ENCODE measurements around the gene TCP1.
A peak's percentile ranks its signal among the peaks of the same experiment; 100 is the strongest.
"Not testable (repeated sequence)": the region's sequence is repeated elsewhere in the genome, so short reads cannot be mapped to it uniquely, and the experiment has no call there.

The TCP1 gene

DNA sequence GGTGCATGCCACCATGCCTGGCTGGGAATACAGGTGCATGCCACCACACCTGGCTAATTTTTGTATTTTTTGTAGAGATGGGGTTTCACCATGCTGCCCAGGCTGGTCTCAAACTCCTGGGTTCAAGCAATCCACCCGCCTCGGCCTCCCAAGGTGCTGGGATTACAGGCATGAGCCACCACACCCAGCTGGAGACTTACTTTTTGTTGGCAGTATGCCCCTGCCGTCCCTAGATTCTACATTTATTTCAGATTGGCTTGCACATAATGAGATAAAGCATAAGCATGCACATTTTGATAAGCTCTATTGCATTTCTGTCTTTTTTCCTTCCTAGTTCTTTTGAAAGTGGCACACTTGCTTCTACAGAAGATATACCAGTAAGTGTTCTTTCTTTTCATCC lies 27.4 kb upstream of the TCP1 start:
- DNase-seq, result not testable (repeated sequence)

DNA sequence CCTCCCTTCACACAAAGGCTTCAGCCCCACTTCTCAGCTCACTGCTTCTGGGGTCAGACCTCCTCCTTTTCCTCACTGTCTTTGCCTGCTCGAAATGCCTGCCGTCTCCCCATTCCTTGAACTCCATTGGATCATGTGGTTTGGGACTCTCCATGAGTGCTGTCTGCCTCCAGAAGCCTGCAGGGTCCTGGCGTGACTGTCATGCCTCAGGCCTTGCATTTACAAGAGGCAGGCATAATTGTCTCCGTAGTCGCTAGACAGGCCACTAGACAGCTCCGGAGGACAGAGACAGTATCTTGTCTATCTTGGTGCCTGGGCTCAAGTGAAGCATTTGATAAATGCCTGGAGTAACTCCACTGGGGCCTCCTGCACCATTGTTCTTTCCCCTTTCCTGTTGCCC lies 26.0 kb upstream of the TCP1 start:
- DNase-seq, result no peak

DNA sequence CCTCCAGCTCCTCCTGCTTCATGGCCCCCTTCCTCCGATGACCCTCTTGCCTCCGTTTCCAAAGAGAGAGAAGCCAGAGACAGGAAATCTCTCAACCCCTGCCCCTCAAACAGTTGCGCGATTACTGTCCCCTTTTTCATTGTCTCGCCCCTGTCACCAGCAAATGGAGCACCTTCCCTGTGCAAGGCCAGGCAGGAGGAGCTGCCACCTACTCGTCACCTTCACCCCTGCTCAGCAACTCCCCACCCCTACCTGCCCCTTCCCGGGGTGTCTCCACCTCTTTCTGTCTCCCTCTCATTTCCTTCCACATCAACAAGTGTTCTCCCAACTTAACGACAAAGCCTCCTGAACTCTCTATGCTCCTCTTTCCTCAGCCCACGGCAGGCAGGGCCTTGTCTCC lies 24.4 kb upstream of the TCP1 start:
- DNase-seq, result no peak

DNA sequence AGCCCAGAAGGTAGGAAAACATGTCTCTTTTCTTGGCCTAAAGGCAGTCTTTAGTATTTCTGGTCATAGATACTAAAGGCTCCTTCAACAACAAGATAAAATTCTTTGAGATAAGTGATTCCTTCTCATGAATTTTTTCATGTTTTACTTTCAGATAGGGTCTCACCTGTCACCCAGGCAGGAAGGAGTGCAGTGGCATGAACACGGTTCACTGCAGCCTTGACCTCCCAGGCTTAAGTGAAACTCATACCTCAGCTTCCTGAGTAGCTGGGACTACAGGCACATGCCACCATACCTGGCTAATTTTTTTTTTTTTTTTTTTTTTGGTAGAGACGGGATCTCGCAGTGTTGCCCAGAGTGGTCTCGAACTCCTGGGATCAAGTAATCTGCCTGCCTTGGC lies 19.7 kb upstream of the TCP1 start:
- DNase-seq, result no peak

DNA sequence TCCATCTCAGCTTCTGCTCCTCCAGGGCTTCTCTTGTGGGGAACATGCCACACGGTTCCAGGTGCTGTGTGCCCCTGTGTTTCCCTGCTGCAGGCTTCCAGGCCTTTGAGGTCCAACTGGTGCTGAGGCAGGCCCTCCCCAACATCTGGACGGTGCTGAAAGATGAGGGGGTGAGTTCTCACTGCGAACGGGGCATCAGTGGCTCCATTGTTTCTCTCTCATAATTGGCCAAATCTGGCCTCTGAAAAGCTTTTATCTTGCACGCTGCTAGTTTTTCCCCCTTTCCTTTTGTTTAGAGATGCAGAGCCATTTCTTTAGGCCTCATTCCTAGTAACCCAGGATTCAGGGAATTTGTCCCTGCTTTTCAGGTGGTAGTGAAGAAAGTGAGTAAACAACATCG lies 19.2 kb upstream of the TCP1 start:
- DNase-seq, result no peak

DNA sequence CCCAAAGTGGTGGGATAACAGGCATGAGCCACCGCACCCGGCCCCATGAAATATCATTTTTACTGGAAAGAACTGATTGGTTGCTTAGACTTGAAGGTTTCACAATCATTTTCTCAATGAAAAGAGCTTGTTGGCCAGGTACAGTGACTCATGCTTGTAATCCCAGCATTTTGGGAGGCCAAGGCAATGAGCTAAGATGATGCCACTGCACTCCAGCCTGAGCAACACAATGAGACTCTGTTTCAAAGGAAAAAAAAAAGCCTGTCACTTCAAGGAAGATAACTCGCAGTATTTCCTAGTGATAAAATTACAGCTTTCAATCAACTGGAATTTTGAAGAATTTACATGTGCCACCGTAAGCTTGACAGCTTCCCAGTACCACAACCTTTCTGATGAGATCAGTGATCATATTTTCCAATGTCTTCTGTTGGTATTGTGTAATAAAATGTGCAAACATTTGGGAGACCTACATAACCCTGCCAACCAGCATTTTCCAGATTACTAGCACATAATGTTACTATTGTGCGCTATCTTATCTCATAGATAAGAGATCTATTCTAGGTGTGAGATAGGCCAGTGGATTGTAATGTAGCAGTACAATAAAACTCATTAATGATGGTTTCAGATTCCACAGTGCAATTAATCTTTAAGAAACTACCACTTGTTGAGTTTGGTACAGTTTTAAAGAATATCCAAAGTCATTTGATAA lies 17.9 kb upstream of the TCP1 start:
- no peak for DNase-seq

DNA sequence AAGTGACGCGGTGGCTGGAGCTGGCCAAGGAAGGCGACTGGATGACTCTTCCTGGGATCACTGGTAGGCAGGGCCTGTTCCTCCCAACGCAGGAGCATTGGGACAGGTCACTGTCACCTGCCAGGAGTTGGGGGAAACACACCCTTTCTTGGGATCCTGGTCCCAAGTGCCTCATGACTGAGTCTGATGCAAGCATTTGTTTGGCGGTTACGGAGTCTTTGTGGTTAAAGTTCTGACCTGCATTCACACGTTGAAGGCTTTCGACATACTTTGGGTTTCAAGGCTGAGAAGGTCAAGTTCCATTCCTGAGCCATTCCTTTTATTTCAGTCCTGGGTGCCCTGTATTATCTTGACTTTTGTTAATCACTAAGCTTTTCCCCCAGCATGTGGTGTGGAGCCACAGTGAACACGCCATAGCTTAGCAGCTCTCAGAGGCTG lies 16.6 kb upstream of the TCP1 start:
- no peak for DNase-seq

DNA sequence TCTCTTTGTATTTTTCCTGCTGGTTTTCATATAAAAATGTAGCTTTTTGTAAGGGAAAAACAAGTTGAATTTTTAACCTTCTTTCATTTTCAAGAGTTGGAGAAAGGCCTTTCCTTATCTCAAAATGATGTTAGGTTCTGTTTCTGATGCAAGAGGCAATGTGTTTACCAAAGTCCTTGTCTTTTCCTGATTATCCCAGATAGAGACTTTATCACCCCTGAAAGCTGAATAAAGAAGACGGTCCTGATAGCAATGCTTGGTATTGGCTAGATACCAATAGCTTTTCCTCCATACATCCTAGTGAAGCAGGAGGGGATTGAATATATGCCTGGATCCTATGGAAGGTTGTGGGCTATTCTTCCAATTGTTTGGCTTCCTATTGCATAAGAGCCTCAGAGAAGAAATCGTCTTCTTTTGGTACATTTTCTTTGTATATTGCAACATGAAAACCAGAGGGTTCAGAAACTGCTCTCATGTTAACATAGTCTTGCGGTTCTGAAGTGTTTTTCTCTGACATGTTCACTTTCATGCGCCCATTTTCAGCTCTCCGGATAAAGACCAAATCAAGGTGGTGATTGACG lies 16.1 kb upstream of the TCP1 start:
- no peak for DNase-seq

DNA sequence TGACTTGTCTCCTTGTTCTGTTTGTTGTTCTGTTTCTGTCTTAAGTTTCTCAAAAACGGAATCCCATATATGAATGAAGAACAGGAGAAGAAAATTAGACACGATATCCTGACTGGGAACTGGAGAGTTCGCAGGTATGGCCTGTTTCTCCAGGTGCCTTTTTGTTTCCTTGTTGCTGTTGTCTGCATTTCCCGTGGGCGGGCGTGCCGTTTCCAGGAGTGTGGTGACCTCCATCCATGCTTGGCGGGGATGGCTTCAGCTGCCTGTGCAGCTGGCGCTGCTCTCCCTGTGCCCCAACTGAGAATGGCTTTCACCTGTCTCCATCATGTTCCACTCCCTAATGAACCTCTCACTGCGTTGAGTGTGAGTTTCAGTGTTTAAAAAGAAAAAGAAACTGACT lies 15.1 kb upstream of the TCP1 start:
- no peak for DNase-seq

DNA sequence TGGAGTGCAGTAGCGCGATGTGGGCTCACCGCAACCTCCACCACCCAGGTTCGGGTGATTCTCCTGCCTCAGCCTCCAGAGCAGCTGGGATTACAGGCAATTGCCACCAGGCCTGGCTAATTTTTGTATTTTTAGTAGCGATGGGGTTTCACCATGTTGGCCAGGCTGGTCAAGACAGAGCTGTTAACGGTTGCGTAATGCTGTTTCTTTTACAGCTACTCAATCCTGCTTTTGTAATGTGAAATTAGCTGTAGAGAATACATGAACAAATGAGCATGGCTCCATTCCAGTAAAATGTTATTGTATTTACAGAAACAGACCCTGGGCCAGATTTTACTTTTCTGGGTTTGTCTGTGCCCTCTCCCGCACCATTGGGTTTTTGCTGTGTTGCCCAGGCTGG lies 12.5 kb upstream of the TCP1 start:
- DNase-seq, result no peak

DNA sequence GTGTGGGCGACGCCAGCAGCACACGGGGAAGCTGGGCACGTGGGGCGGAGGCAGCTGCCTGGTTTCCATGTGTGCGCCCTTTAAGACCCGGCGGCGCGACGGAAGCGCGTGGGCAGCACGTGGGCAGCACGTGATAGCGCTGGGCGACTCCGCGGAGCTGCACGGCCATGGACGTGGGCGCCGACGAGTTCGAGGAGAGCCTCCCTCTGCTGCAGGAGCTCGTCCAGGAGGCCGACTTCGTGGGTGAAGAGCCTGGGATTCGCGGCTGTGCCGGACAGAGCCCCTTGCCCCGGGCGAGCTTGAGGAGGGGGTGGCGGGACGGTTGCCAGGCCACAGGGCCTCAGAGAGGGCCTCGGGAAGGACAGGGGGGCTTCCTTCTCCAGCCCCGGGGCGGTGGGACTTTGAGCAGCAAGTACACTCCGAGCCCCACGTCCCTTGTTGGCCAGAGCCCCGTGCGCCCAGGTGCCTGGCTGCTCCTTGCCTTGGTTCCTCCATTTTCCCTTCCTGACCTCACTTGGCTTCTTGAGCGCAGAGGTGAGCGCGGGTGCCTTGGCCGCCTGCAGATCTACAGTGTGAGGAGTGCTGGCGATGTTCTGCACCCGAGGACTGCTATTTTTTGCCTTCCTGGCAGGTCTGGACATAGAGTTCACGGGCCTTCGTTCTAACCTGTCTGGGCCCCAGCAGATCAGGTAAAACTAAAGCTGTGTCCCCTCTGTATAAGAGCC lies 10.9 kb upstream of the TCP1 start, which contains the start of gene PNLDC1:
PNLDC1 (plus strand) TSS at position 136 of the 725 bp plus-strand sequence; CDS start at position 168, 32 bp downstream.
- no peak for DNase-seq

DNA sequence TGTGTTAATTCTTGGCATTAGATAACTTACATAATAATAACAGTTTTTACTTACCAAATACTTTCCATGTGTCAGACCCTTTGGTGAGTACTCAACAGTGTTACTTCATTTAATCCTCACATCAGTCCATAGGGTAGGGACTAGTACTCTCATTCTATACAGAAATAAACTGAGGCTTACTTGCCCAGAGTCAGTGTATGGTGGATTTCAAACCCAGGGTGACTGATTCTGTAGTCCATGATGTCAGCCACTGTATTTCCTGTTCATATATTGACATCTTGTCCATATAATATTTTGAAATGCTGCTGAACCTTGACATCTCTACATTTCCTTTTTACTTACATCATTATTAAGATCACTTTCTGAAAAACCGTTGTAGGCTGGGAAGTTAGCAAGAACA lies 8.2 kb upstream of the TCP1 start:
- no peak for DNase-seq

DNA sequence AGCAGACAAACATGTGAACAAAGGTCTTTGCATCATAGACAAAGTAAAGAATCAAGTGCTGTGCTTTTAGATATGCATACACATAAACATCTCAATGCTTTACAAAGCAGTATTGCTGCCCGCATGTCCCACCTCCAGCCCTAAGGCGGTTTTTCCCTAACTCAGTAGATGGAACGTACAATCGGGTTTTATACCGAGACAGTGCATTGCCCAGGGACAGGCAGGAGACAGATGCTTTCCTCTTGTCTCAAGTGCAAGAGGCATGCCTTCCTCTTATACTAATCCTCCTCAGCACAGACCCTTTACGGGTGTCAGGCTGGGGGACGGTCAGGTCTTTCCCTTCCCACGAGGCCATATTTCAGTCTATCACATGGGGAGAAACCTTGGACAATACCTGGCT lies 5.6 kb upstream of the TCP1 start:
- DNase-seq, result not testable (repeated sequence)

DNA sequence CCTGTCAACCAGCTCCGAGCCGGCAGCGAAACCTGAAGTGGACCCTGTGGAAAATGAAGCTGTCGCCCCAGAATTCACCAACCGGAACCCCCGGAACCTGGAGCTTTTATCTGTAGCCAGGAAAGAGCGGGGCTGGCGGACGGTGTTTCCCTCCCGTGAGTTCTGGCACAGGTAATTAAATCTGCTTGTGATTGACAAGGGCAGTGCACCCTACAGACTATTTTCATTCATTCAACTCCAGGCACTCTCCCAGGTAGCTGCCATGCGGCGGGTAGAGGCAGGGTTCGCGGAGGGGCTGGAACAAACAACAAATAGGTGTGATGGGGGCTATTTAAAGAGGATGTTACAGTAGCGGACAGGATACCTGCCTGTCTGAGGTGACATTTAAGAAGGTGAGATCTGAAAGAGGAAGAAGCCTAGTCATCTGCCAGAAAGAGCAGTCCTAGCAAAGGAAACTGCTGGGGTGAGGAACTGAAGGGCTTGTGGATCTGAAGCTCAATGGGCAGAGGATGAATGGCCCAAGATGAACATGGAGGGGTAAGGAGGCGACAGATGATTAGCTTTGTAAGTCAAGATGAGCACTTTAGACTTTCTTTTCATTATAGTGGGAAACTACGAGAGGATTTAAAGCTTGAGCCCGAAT lies 1.7 kb upstream of the TCP1 start:
- no peak for DNase-seq

DNA sequence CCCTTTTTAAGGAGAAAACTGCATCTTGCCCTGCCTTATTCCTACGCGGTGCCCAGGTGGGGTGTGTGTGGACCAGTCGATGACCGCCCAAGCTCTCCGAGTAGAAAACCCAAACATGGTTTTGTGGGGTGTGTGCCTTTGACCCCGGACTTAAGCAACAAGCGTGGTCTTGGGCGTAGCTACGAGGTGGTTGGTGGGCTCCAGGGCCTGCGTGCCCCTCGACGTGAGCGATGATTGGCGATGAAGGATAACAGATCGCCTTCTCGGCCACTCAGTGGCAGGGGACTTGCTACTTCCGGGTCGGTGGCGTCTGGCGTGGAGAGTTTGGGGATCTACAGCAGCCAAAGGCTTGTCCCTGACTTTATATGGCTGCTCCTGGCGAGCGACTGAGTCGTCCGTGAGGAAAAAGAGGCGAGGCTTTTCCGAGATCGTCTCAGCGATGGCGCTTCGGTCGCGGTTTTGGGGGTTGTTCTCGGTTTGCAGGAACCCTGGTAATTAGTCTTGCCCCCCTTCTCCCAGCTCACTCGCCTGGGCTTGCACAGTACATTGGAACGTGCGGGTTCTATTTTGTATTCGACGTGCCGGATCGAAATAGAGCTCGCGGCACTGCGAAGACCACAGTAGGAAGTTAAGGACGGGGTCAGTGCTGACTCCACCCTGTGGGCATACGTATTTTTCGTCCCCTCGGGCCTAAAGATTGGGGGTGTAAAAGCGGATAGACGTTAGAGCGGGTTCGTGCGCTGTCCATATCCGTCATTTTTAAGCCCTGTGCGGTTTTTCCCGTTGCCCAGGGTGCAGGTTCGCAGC lies 950 bp upstream of the TCP1 start, which contains the start of gene MRPL18:
MRPL18 (plus strand) TSS at position 319 of the 807 bp plus-strand sequence; CDS start at position 440, 121 bp downstream.
- DNase-seq, result peak; percentile 91

DNA sequence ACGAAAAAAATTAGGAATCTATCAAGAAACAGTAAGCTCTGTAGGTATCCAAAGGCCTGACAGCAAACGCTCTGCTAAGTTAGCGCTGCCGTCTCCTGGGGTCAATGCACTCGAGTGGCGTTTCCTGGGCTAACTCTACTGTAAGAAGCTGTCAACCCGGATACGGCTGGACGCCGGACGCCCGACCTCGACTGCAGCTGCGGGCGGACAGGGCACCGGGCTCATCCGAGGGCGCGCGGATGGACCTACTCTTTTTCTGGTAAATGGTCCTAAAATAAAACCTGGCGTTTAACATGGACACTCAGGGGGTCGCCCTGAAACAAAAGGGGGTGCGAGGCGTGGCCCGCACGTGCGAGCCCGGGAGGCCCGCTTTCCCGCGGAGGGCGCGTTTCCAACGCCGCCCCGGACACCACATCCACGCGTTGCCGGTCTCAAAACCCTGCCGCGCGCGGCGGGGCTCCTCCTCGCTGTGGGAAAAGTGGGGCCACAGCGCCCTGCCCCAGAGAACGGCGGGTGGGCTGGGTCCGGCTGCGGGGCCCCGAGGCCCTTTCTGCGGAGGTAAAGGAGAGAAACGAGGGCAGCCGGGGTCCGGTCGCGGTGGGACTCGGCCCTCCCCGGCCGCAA lies 537 bp downstream of the TCP1 start:
- DNase-seq, result peak; percentile 67

DNA sequence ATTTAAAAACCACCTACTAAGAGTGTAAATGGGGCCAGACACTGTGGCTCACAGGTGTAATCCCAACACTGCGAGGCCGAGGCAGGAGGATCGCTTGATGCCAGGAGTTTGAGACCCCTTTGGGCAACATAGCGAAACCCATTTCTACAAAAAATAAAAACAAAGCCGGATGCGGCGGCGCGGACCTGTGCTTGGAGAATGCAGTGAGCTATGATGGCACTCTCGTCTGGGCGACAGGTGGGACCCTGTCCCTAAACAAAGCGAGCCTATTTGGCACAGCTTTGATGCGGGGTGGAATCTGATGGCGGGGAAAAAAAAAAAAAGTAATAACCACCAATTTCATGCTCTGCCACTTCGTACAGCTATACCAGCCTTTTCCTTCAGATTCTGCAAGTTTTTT lies 1.1 kb downstream of the TCP1 start:
- no peak for DNase-seq

DNA sequence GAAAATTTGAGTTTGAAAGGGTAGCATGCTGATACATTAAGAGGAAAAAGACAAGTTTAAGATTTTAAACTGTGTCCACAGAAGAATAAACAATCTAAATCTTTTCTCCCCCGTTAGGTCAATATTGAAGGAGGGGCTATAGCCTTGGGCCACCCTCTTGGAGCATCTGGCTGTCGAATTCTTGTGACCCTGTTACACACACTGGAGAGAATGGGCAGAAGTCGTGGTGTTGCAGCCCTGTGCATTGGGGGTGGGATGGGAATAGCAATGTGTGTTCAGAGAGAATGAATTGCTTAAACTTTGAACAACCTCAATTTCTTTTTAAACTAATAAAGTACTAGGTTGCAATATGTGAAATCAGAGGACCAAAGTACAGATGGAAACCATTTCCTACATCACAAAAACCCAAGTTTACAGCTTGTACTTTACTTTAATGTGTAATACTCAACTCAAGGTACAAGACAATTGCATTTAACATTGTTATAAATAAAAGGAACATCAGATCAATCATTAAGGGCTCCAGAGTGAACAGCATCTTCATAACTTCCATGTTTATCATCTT lies 10.8 kb downstream of the TCP1 start:
- no peak for DNase-seq

DNA sequence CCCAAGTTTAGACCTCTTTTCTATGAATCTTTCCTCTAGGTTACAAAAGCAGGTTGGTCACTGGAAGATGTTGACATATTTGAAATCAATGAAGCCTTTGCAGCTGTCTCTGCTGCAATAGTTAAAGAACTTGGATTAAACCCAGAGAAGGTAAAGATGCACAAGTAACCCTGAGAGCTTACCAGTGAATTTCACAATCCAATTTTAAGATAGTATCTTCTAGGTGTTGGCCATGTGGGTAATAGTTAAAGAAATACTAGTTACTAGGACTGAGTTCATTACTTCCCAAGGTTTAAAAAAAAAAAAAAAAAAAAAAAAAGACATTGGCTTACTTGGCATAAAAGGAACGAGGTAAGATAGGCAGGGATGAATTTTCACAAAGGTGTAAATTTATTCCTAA lies 11.3 kb downstream of the TCP1 start:
- DNase-seq, result no peak

DNA sequence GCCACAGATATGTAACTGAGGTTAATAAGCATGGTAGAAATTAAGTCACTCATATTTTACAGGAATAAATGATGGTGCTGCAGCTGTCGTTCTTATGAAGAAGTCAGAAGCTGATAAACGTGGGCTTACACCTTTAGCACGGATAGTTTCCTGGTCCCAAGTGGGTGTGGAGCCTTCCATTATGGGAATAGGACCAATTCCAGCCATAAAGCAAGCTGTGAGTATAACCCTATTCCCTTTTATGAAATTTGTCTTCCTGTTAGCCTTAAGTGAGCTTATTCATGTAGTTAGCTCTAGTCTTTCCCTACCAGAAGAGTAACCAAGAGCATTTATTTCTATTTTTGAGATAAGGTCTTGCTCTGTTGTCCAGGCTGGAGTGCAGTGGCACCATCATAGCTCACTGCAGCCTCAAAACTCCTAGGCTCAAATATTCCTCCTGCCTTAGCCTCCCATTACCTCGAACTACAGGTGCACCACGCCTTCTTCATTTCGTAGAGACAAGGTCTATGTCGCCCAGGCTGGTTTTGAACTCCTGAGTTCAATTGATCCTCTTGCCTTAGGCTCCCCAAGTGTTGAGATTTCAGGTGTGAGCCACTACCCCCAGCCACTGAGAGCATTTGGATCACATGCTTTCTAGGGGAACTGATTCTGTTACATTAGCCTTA lies 12.0 kb downstream of the TCP1 start:
- no peak for DNase-seq

DNA sequence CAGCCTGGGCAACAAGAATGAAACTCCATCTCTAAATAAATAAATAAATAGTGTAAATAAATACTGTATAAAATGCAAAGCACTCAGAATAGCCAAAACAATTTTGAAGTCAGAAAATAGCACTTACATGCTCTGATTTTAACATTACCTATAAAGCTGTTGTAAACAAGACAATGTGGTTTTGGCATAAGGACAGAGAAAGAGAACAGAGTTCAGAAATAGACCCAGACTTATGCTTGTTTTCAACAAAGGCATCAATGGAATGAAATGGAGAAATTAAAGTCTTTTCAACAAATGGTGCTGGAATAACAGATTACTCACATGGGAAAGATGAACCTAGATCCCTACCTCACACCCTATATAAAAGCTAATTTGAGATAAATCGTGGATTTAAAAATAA lies 17.2 kb downstream of the TCP1 start:
- DNase-seq, result no peak

Measured in activated CD8-positive, alpha-beta memory T cell treated with anti-CD3 and anti-CD28 coated beads, Interleukin-2, amount 50 U/mL, for 48 hours (primary cell).